Neuronal stem cell (in vitro differentiated cells): ENCODE results near the gene AKAP6.

Experiments used
- DNase-seq: peaks from one replicate; pipeline ENCODE4 v3.0.0-alpha.2; 2013; ENCODE audit warnings: low spot score
- H2AFZ ChIP-seq: one replicate; pipeline ENCODE4 v1.6.1; 2013; ENCODE audit warnings: mild to moderate bottlenecking, low read length, inconsistent platforms
- H2AK5ac ChIP-seq: 2 replicates; pipeline ENCODE4 v1.6.1; 2013; ENCODE audit warnings: low read depth, mild to moderate bottlenecking, inconsistent platforms, low read length, moderate library complexity, mixed read lengths
- H2BK120ac ChIP-seq: 2 replicates; pipeline ENCODE4 v1.6.1; 2013; ENCODE audit warnings: low read depth, mild to moderate bottlenecking, inconsistent platforms, low read length, moderate library complexity, mixed read lengths
- H2BK12ac ChIP-seq: one replicate; pipeline ENCODE4 v1.6.1; 2013; ENCODE audit warnings: low read length, inconsistent platforms
- H2BK15ac ChIP-seq: 2 replicates; pipeline ENCODE4 v1.6.1; 2013; ENCODE audit warnings: mild to moderate bottlenecking, low read length, inconsistent platforms, mixed read lengths
- H2BK5ac ChIP-seq: one replicate; pipeline ENCODE4 v1.6.1; 2013; ENCODE audit warnings: inconsistent platforms, mild to moderate bottlenecking, low read length, moderate library complexity
- H3K14ac ChIP-seq: one replicate; pipeline ENCODE4 v1.6.1; 2013; ENCODE audit warnings: low read length, inconsistent platforms
- H3K18ac ChIP-seq: 2 replicates; pipeline ENCODE4 v1.6.1; 2013; ENCODE audit warnings: low read length, inconsistent platforms
- H3K23ac ChIP-seq: 2 replicates; pipeline ENCODE4 v1.6.1; 2013; ENCODE audit warnings: low read depth, mild to moderate bottlenecking, mixed read lengths, low read length, inconsistent platforms; ENCODE audit not compliant: poor library complexity
- H3K27ac ChIP-seq: replicated peaks from 3 replicates; pipeline ENCODE4 v1.5.1; 2013; ENCODE audit warnings: low read length, inconsistent platforms
- H3K27me3 ChIP-seq, 3 experiments: 2 replicates each; pipeline ENCODE4 v1.6.1; 2013; ENCODE audit warnings: low read length in 3 of 3, mild to moderate bottlenecking in 2 of 3, inconsistent platforms in 1 of 3, low read depth in 1 of 3, mixed read lengths in 1 of 3, moderate library complexity in 1 of 3; ENCODE audit not compliant: control insufficient read depth in 3 of 3, insufficient read depth in 3 of 3
- H3K36me3 ChIP-seq, 2 donors: replicated peaks in 1 of 2; 2 replicates each; pipeline ENCODE4 v1.6.1; 2013; ENCODE audit warnings: low read length in 2 of 2; ENCODE audit not compliant: control insufficient read depth in 2 of 2, insufficient read depth in 2 of 2
- H3K4ac ChIP-seq: 2 replicates; pipeline ENCODE4 v1.6.1; 2013; ENCODE audit warnings: inconsistent platforms, mild to moderate bottlenecking, low read length, moderate library complexity
- H3K4me1 ChIP-seq, 2 donors: 1 replicate in 1 of 2; 2 replicates in 1 of 2; pipeline ENCODE4 v1.6.1; 2013; ENCODE audit warnings: low read length in 2 of 2, low read depth in 1 of 2; ENCODE audit not compliant: control insufficient read depth in 2 of 2, insufficient read depth in 1 of 2
- H3K4me2 ChIP-seq: one replicate; pipeline ENCODE4 v1.6.1; 2013; ENCODE audit warnings: mild to moderate bottlenecking, low read length, inconsistent platforms; ENCODE audit not compliant: insufficient read depth, poor library complexity, severe bottlenecking
- H3K4me3 ChIP-seq, 2 donors: 2 replicates each; pipeline ENCODE4 v1.5.1; 2013; ENCODE audit warnings: low read length in 2 of 2, mild to moderate bottlenecking in 2 of 2, inconsistent platforms in 1 of 2, moderate library complexity in 1 of 2
- H3K79me1 ChIP-seq: one replicate; pipeline ENCODE4 v1.6.1; 2013; ENCODE audit warnings: low read depth, mild to moderate bottlenecking, inconsistent platforms, low read length, moderate library complexity
- H3K9ac ChIP-seq: one replicate; pipeline ENCODE4 v1.6.1; 2013; ENCODE audit warnings: mild to moderate bottlenecking, low read depth, low read length, inconsistent platforms; ENCODE audit not compliant: poor library complexity
- H3K9me3 ChIP-seq, 2 donors: replicated peaks in 1 of 2; 2 replicates each; pipeline versions ENCODE3 to v1.6.1; 2013; ENCODE audit warnings: low read length in 2 of 2, mild to moderate bottlenecking in 2 of 2, inconsistent platforms in 1 of 2, low read depth in 1 of 2, mixed read lengths in 1 of 2, moderate library complexity in 1 of 2; ENCODE audit not compliant: control insufficient read depth in 2 of 2, insufficient read depth in 1 of 2
- H4K8ac ChIP-seq: one replicate; pipeline ENCODE4 v1.6.1; 2013; ENCODE audit warnings: low read depth, mild to moderate bottlenecking, inconsistent platforms, low read length, moderate library complexity
- H4K91ac ChIP-seq: one replicate; pipeline ENCODE4 v1.6.1; 2013; ENCODE audit warnings: low read length, low read depth, mild to moderate bottlenecking, inconsistent platforms; ENCODE audit not compliant: poor library complexity
- WGBS, 2 donors: extraction: QIAGEN DNeasy Blood & Tissue Kit; methylation state at CpG; one replicate each; pipeline ENCODE4 v1.1.7; 2013; ENCODE audit warnings: missing lambda C conversion rate in 2 of 2, mixed read lengths in 1 of 2; ENCODE audit not compliant: insufficient read length in 2 of 2, insufficient replicate concordance in 1 of 2; ENCODE audit errors: extremely low coverage in 2 of 2; 5-methylcytosine and 5-hydroxymethylcytosine counted together

The AKAP6 gene

DNA sequence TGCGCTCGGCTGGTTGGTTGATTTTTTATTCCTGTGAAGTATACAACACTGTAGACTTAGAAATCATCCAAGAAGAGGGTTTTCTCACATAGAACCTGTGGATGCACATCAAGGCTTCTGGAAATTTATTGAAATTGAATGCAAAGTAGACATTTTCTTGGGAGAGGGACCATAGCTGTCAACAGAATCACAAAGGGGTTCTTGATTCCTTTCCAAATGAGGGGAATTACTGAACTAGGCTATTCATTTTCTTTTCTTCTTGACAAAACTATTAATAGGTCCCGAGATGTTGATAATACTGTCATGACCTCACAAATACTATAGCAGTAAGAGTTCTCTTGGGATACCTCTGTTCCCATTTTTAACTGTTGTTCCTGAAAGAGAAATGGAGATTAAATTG lies 73.9 kb downstream of the AKAP6 start:
- no peak overlapping the region for H4K91ac ChIP-seq
- no peak overlapping the region for H3K23ac ChIP-seq
- no peak overlapping the region for H3K4ac ChIP-seq
- no peak overlapping the region for H2BK15ac ChIP-seq
- H2AK5ac ChIP-seq: no peak overlapping the region
- no peaks in the 10 kb centered on the region for H3K9me3 ChIP-seq
- H4K8ac ChIP-seq: no peak overlapping the region
- WGBS, 2 donors: no CpG with 5 or more reads among the region's 3 CpGs
- H3K4me1 ChIP-seq: peaks cover 0 to 1% of the 10 kb centered on the region in 2 donors
- H3K4me2 ChIP-seq: no peak overlapping the region
- H2BK5ac ChIP-seq: no peak overlapping the region
- no peaks in the 10 kb centered on the region for H3K79me1 ChIP-seq
- no peak overlapping the region for H3K27ac ChIP-seq
- H3K4me3 ChIP-seq: no peak overlapping the region
- DNase-seq: no peak
- no peak overlapping the region for H2BK12ac ChIP-seq
- no peak overlapping the region for H3K14ac ChIP-seq
- H3K9ac ChIP-seq: no peak overlapping the region
- peaks cover 0 to 5% (median 0%) of the 10 kb centered on the region in 3 experiments for H3K27me3 ChIP-seq
- no peak overlapping the region for H2BK120ac ChIP-seq
- H3K18ac ChIP-seq: no peak overlapping the region
- H3K36me3 ChIP-seq: no peaks in the 10 kb centered on the region
- H2AFZ ChIP-seq: no peak overlapping the region

DNA sequence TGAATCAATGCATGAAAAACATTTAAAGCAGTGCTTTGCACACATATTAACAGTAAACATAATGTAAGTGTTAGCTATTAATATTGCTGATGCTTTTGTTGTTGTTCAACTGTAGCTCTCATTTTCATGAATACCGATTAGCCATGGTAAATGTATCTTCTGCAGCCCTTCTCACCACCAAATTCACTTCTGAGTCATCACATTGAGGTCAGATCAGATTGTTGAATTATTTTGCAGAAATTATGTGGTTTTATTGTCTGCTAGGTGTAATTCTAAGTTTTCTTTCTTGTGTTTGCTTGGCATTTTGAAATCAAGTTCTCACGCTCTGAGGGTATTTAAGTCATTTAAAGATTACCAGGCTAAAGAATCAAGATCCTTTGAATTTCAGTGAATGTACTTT lies 74.6 kb downstream of the AKAP6 start:
- no peaks in the 10 kb centered on the region for H3K9me3 ChIP-seq
- H2AK5ac ChIP-seq: no peak overlapping the region
- H2BK15ac ChIP-seq: no peak overlapping the region
- H2AFZ ChIP-seq: no peak overlapping the region
- no peak overlapping the region for H3K18ac ChIP-seq
- H2BK5ac ChIP-seq: no peak overlapping the region
- no peak overlapping the region for H3K23ac ChIP-seq
- H3K27ac ChIP-seq: no peak overlapping the region
- no peak overlapping the region for H3K4ac ChIP-seq
- no peaks in the 10 kb centered on the region for H3K79me1 ChIP-seq
- no peak for DNase-seq
- H3K9ac ChIP-seq: no peak overlapping the region
- H4K8ac ChIP-seq: no peak overlapping the region
- no peaks in the 10 kb centered on the region for H3K36me3 ChIP-seq
- no peaks in the 10 kb centered on the region for H3K27me3 ChIP-seq
- H3K4me1 ChIP-seq: no peaks in the 10 kb centered on the region
- H3K14ac ChIP-seq: no peak overlapping the region
- no peak overlapping the region for H3K4me2 ChIP-seq
- H3K4me3 ChIP-seq: no peak overlapping the region
- H2BK12ac ChIP-seq: no peak overlapping the region
- H4K91ac ChIP-seq: no peak overlapping the region
- no peak overlapping the region for H2BK120ac ChIP-seq
- WGBS, 2 donors: no CpG with 5 or more reads among the region's 2 CpGs

DNA sequence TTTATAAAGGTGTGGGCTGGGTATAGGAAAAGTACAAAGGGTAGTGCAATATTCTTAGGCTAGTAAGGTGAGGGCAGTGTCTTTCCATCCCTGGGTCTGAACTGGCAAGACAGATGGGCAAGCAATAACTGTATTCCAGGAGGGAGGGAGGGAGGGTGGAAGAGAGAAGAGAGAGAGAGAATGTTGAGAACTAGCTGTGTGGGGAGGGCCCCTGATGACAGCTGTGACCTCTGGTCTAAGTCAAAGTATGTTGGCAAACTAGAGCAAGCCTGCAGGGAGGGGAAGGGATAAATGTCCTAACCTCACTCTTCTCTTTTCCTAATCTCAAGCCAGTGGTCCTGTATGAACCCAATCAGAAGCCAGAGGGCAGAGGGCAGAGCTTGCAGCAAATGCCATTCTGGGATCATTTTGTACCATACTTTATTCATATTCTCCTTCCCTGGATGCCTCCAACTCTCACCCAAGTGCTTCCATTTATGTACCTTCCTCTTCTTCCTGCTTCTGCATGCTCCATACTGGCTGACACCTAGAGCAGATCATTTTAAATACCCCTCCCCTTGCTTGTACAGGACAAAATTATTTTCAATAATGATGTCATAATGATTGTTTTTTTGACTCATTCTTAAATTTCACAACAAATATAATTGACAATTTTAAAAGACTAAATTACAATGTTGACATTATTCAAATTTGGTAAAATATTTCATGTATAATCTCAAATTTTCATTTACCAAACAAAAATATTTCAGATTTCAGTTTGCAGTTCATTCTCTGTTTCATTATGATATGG lies 75.9 kb downstream of the AKAP6 start:
- H3K23ac ChIP-seq: no peak overlapping the region
- no peak overlapping the region for H2BK120ac ChIP-seq
- no peak overlapping the region for H3K27ac ChIP-seq
- H3K9ac ChIP-seq: no peak overlapping the region
- no peaks in the 10 kb centered on the region for H3K36me3 ChIP-seq
- peaks cover 0 to 3% (median 0%) of the 10 kb centered on the region in 3 experiments for H3K27me3 ChIP-seq
- no peak overlapping the region for H2BK5ac ChIP-seq
- H2BK12ac ChIP-seq: no peak overlapping the region
- H4K8ac ChIP-seq: no peak overlapping the region
- no peak overlapping the region for H3K4me3 ChIP-seq
- no peak overlapping the region for H3K14ac ChIP-seq
- H3K4me1 ChIP-seq: no peaks in the 10 kb centered on the region
- DNase-seq: no peak
- H3K79me1 ChIP-seq: no peaks in the 10 kb centered on the region
- no peaks in the 10 kb centered on the region for H3K9me3 ChIP-seq
- H2AFZ ChIP-seq: no peak overlapping the region
- H2BK15ac ChIP-seq: no peak overlapping the region
- no peak overlapping the region for H3K4me2 ChIP-seq
- H3K18ac ChIP-seq: no peak overlapping the region
- no peak overlapping the region for H2AK5ac ChIP-seq
- no peak overlapping the region for H4K91ac ChIP-seq
- no peak overlapping the region for H3K4ac ChIP-seq

DNA sequence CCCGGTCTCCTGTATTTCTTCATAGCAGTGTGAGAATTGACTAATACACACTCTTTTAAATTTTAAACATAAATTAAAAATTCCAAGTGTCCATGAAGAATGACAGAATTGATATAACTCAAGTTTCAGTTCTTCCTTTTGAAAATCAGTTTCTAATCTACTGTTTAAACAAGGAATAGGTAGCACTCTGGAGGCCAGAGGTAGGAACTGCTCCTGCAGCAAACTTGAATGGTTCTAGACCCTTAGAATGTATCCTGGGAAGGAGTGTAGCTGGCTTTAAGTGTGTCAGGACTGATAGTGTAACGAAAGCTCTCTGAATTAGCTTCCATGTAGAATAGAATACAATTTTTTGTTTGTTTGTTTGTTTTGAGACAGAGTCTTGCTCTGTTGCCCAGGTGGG lies 76.8 kb downstream of the AKAP6 start:
- Histone ChIP-seq H3K9me3 (no peaks in the 10 kb centered on the region), H3K4me2 (no peak overlapping the region), H3K79me1 (no peaks in the 10 kb centered on the region), H3K18ac (no peak overlapping the region), H4K8ac (no peak overlapping the region), H2BK12ac (no peak overlapping the region), H2BK15ac (no peak overlapping the region), H2AFZ (no peak overlapping the region), H2AK5ac (no peak overlapping the region), H2BK120ac (no peak overlapping the region), H3K27me3 (peaks cover 0 to 3% (median 0%) of the 10 kb centered on the region in 3 experiments), H4K91ac (no peak overlapping the region), H2BK5ac (no peak overlapping the region), H3K23ac (no peak overlapping the region), H3K4me1 (no peaks in the 10 kb centered on the region), H3K4me3 (no peak overlapping the region), H3K4ac (no peak overlapping the region), H3K27ac (no peak overlapping the region), H3K36me3 (no peaks in the 10 kb centered on the region), H3K9ac (no peak overlapping the region), H3K14ac (no peak overlapping the region)
- no peak for DNase-seq
- no CpG with 5 or more reads among the region's 2 CpGs for WGBS, 2 donors
